Cardiac fibroblast (primary cell): ENCODE measurements around the gene LCN15.

Source experiments
- DNase-seq, 2 donors: peaks; one replicate each; pipeline versions ENCODE4 v3.0.0 to v3.0.0-alpha.2; 2010; ENCODE audit warnings: low read depth in 2 of 2
- H3K4me3 ChIP-seq, 2 donors: replicated peaks in 1 of 2; 1 replicate in 1 of 2; 2 replicates in 1 of 2; pipeline ENCODE4 v1.5.1; 2011; ENCODE audit warnings: low read depth in 2 of 2, low read length in 2 of 2, mild to moderate bottlenecking in 2 of 2, moderate library complexity in 1 of 2
- CTCF ChIP-seq: IDR thresholded peaks from one replicate; pipeline ENCODE4 v1.5.1; 2011; ENCODE audit warnings: low read depth, mild to moderate bottlenecking, low read length, inconsistent platforms

Gene LCN15

GRCh38 chr9:136747161-136748060, 16.9 kb downstream of the LCN15 start:
- no peak overlapping the region for H3K4me3 ChIP-seq
- TF ChIP-seq CTCF: no peak
- no peak for DNase-seq

GRCh38 chr9:136746621-136747020, 17.7 kb downstream of the LCN15 start:
- H3K4me3 ChIP-seq: no peak overlapping the region
- no peak for DNase-seq
- TF ChIP-seq CTCF: no peak

GRCh38 chr9:136746155-136746490, 18.2 kb downstream of the LCN15 start:
- no peak overlapping the region for H3K4me3 ChIP-seq
- DNase-seq: no peak

GRCh38 chr9:136745389-136746154, 18.7 kb downstream of the LCN15 start:
- DNase-seq: no peak
- H3K4me3 ChIP-seq: no peak overlapping the region
- TF ChIP-seq CTCF: no peak

More at GRCh38 chr9:136746155-136746490, 18.2 kb downstream of the LCN15 start:
- TF ChIP-seq CTCF: no peak

GRCh38 chr9:136744773-136745172, 19.5 kb downstream of the LCN15 start:
- no peak overlapping the region for H3K4me3 ChIP-seq
- no peak for TF ChIP-seq CTCF
- no peak for DNase-seq

GRCh38 chr9:136743639-136744211, 20.6 kb downstream of the LCN15 start:
- DNase-seq: no peak
- no peak for TF ChIP-seq CTCF
- H3K4me3 ChIP-seq: no peak overlapping the region
